Endodermal cell (in vitro differentiated cells): Measurements from ENCODE around the gene IL23A. TPM values are rescaled to one million over a fixed set of nuclear protein-coding genes. Genes with fewer than 3 reads are reported as not detected.

Experiments used
- DNase-seq: peaks from one replicate; pipeline ENCODE4 v3.0.0-alpha.2; 2017
- H3K27ac ChIP-seq: 2 replicates; pipeline ENCODE4 v1.5.1; 2013; ENCODE audit warnings: mild to moderate bottlenecking, low read depth, low read length, moderate library complexity
- H3K27me3 ChIP-seq: 2 replicates; pipeline ENCODE4 v1.6.1; 2013; ENCODE audit warnings: mild to moderate bottlenecking, low read length, moderate library complexity; ENCODE audit not compliant: insufficient read depth, control insufficient read depth, poor library complexity, severe bottlenecking
- H3K36me3 ChIP-seq: 2 replicates; pipeline ENCODE4 v1.7.0; 2013; ENCODE audit warnings: mild to moderate bottlenecking, low read length, moderate library complexity; ENCODE audit not compliant: control insufficient read depth, insufficient read depth
- H3K4me1 ChIP-seq: one replicate; pipeline ENCODE4 v1.7.0; 2013; ENCODE audit warnings: low read length; ENCODE audit not compliant: control insufficient read depth, insufficient read depth
- H3K4me3 ChIP-seq: 2 replicates; pipeline ENCODE4 v1.5.1; 2013; ENCODE audit warnings: mild to moderate bottlenecking, low read length, moderate library complexity
- H3K9ac ChIP-seq: 2 replicates; pipeline ENCODE4 v1.6.1; 2013; ENCODE audit warnings: mild to moderate bottlenecking, low read length, moderate library complexity; ENCODE audit not compliant: poor library complexity, severe bottlenecking; ENCODE audit errors: extremely low read depth
- H3K9me3 ChIP-seq: 2 replicates; pipeline ENCODE4 v1.6.1; 2013; ENCODE audit warnings: mild to moderate bottlenecking, low read length, moderate library complexity; ENCODE audit not compliant: control insufficient read depth
- H3K27ac Mint-ChIP-seq: 2 replicates; pipeline ENCODE4 v1.8.0; 2020; ENCODE audit warnings: mixed read lengths
- H3K27me3 Mint-ChIP-seq: 2 replicates; pipeline ENCODE4 v1.8.0; 2021; ENCODE audit warnings: mild to moderate bottlenecking, mixed read lengths; ENCODE audit not compliant: insufficient read depth
- H3K36me3 Mint-ChIP-seq: 2 replicates; pipeline ENCODE4 v1.8.0; 2020; ENCODE audit warnings: low read depth, mixed read lengths
- H3K4me1 Mint-ChIP-seq: 2 replicates; pipeline ENCODE4 v1.8.0; 2020; ENCODE audit warnings: mixed read lengths
- H3K4me3 Mint-ChIP-seq: 2 replicates; pipeline ENCODE4 v1.8.0; 2020; ENCODE audit warnings: mild to moderate bottlenecking, moderate library complexity, mixed read lengths
- H3K9me3 Mint-ChIP-seq: 2 replicates; pipeline ENCODE4 v1.8.0; 2020; ENCODE audit warnings: mild to moderate bottlenecking, mixed read lengths
- CTCF ChIP-seq: fragments of 200-600 bp; sonication (generic); conservative IDR thresholded peaks from 2 replicates; pipeline ENCODE4 v1.5.0; 2021; ENCODE audit warnings: antibody characterized with exemption, mild to moderate bottlenecking
- WGBS, 2 experiments: methylation state at CpG; one replicate each; pipeline versions ENCODE4 v1.1.5 to v1.1.7; 2013; ENCODE audit warnings: missing lambda C conversion rate in 2 of 2, mixed read lengths in 1 of 2; ENCODE audit not compliant: insufficient coverage in 1 of 2, insufficient read length in 1 of 2; 5-methylcytosine and 5-hydroxymethylcytosine counted together
- long read RNA-seq, 4 experiments: library from polyadenylated mRNA in 2 of 4; library from RNA in 1 of 4; library from capped mRNA in 1 of 4; stranded (forward) in 3 of 4; unstranded in 1 of 4; transcript quantifications; one replicate each; pipeline ENCODE4 v2.0.0, GENCODE V29; 2020 to 2021; ENCODE audit warnings: inconsistent platforms in 1 of 4
- polyA plus RNA-seq, 2 experiments: library from polyadenylated mRNA; stranded (reverse); fragments of 50-300 nt; gene quantifications; one replicate each; pipeline ENCODE4 v1.2.3, GENCODE V29; 2013
- total RNA-seq, 2 donors: library from RNA; stranded (reverse); fragmentation: NEBNext Ultra II Directional in 1 of 2; extraction: Animal tissue kit (Norgen Biotek cat#: 25700) in 1 of 2; gene quantifications; 2 replicates in 1 of 2; 3 replicates in 1 of 2; pipeline ENCODE4 v1.2.1, GENCODE V29; 2021

Gene IL23A
- 10 to 100 TPM in 1 of 2 donors, 1 to 10 TPM in 1; 4.6 to 10.4 TPM for total RNA-seq
- polyA plus RNA-seq (2013, experiment 1 of 2) = 0.61 TPM
- 0.99 TPM for polyA plus RNA-seq (2013, experiment 2 of 2)
- long read RNA-seq, experiment 1, transcript IL23A-201 (4 exons, 1,046 nt) = major isoform, 5 of 5 reads
- long read RNA-seq, experiment 1, partial matches to known transcripts = 0 of 5 reads
- long read RNA-seq, experiment 1, other reads (novel, unspliced or antisense) = 0 of 5 reads
- long read RNA-seq, experiment 2, transcript IL23A-201 (4 exons, 1,046 nt) = major isoform, 5 of 6 reads
- long read RNA-seq, experiment 2, partial matches to known transcripts = 0 of 6 reads
- long read RNA-seq, experiment 2, other reads (novel, unspliced or antisense) = 1 of 6 reads
- long read RNA-seq, experiment 3, transcript IL23A-201 (4 exons, 1,046 nt) = major isoform, 11 of 12 reads
- long read RNA-seq, experiment 3, partial matches to known transcripts = 0 of 12 reads
- long read RNA-seq, experiment 3, other reads (novel, unspliced or antisense) = 1 of 12 reads
- long read RNA-seq, experiment 4, transcript IL23A-201 (4 exons, 1,046 nt) = major isoform, 11 of 13 reads
- long read RNA-seq, experiment 4, partial matches to known transcripts = 2 of 13 reads
- long read RNA-seq, experiment 4, other reads (novel, unspliced or antisense) = 0 of 13 reads

GRCh38 chr12:56338308-56339157, at the start of gene IL23A:
Gene IL23A (plus strand): TSS chr12:56338884. CDS start chr12:56339045, 161 bp downstream.
- Histone ChIP-seq H3K27me3 (no peaks in the 10 kb centered on the region), H3K36me3 (peaks cover 14% of the 10 kb centered on the region), H3K4me3 (no peak within 1 kb of the TSS), H3K9ac (no peak within 1 kb of the TSS), H3K9me3 (no peaks in the 10 kb centered on the region), H3K27ac (no peak within 1 kb of the TSS), H3K4me1 (no peaks in the 10 kb centered on the region)
- no peaks in the 10 kb centered on the region for H3K9me3 Mint-ChIP-seq
- peak; percentile 91 for DNase-seq
- H3K4me1 Mint-ChIP-seq = peaks cover 19% of the 10 kb centered on the region
- H3K27ac Mint-ChIP-seq = peak within 1 kb of the TSS; percentile 89
- peaks cover 11% of the 10 kb centered on the region for H3K36me3 Mint-ChIP-seq
- no peaks in the 10 kb centered on the region for H3K27me3 Mint-ChIP-seq
- TF ChIP-seq CTCF = no peak
- peak within 1 kb of the TSS; percentile 51 for H3K4me3 Mint-ChIP-seq
- 31 to 33% methylated on average over 5 to 9 of the region's 9 CpGs for WGBS, 2 experiments

GRCh38 chr12:56293795-56294194, 44.9 kb upstream of the IL23A start:
- Mint-ChIP-seq H3K27me3 (no peaks in the 10 kb centered on the region), H3K9me3 (no peaks in the 10 kb centered on the region), H3K27ac (no peak overlapping the region), H3K36me3 (peaks cover 35% of the 10 kb centered on the region), H3K4me1 (peaks cover 7% of the 10 kb centered on the region), H3K4me3 (no peak overlapping the region)
- WGBS, 2 experiments = 90 to 98% methylated on average over 5 of the region's 5 CpGs
- H3K9ac ChIP-seq = no peak overlapping the region
- TF ChIP-seq CTCF = no peak
- no peak overlapping the region for H3K4me3 ChIP-seq
- H3K4me1 ChIP-seq = no peaks in the 10 kb centered on the region
- H3K36me3 ChIP-seq = peaks cover 54% of the 10 kb centered on the region
- no peaks in the 10 kb centered on the region for H3K27me3 ChIP-seq
- no peak for DNase-seq
- no peak overlapping the region for H3K27ac ChIP-seq
- H3K9me3 ChIP-seq = no peaks in the 10 kb centered on the region

- H3K9ac ChIP-seq = no peak overlapping the region
- H3K9me3 ChIP-seq = no peaks in the 10 kb centered on the region
- peaks cover 20% of the 10 kb centered on the region for H3K36me3 Mint-ChIP-seq
- H3K27ac ChIP-seq = no peak overlapping the region
- no peak for TF ChIP-seq CTCF
- H3K4me3 Mint-ChIP-seq = no peak overlapping the region
- H3K36me3 ChIP-seq = peaks cover 37% of the 10 kb centered on the region
- no peak overlapping the region for H3K27ac Mint-ChIP-seq
- peaks cover 17% of the 10 kb centered on the region for H3K4me1 Mint-ChIP-seq
- 93% methylated on average over 5 of the region's 5 CpGs for WGBS, 2 experiments
- DNase-seq = no peak
- no peak overlapping the region for H3K4me3 ChIP-seq
- no peaks in the 10 kb centered on the region for H3K27me3 ChIP-seq
- H3K27me3 Mint-ChIP-seq = no peaks in the 10 kb centered on the region
- no peaks in the 10 kb centered on the region for H3K9me3 Mint-ChIP-seq
- peaks cover 9% of the 10 kb centered on the region for H3K4me1 ChIP-seq
Observed at GRCh38 chr12:56296295-56296694, 42.4 kb upstream of the IL23A start.
